ENCODE measurements around the gene SORCS2.

SORCS2 gene

GRCh38 chr4:7427361-7427760 lies 235.0 kb downstream of the SORCS2 start:
- DNase-seq (ENCODE audit: low spot score) = no peak
- no peak for TF ChIP-seq CTCF (IDR thresholded peaks at IDR 0.05; ENCODE audit: extremely low read depth, missing control alignments)

- no peak for DNase-seq (ENCODE audit: low spot score)
- TF ChIP-seq CTCF (IDR thresholded peaks at IDR 0.05; ENCODE audit: extremely low read depth, missing control alignments) = no peak
These were observed 235.5 kb downstream of the SORCS2 start for GRCh38 chr4:7427831-7428260.

- no peak for DNase-seq (ENCODE audit: low spot score)
- no peak for TF ChIP-seq CTCF (IDR thresholded peaks at IDR 0.05; ENCODE audit: extremely low read depth, missing control alignments)
These were observed 236.1 kb downstream of the SORCS2 start for GRCh38 chr4:7428261-7429068.

- DNase-seq (ENCODE audit: low spot score) = no peak
- TF ChIP-seq CTCF (IDR thresholded peaks at IDR 0.05; ENCODE audit: extremely low read depth, missing control alignments) = no peak
These were observed 236.7 kb downstream of the SORCS2 start for GRCh38 chr4:7429069-7429416.

GRCh38 chr4:7429601-7430078 lies 237.3 kb downstream of the SORCS2 start:
- DNase-seq (ENCODE audit: low spot score) = no peak

GRCh38 chr4:7430368-7430964 lies 238.1 kb downstream of the SORCS2 start:
- no peak for DNase-seq (ENCODE audit: low spot score)
- TF ChIP-seq CTCF (IDR thresholded peaks at IDR 0.05; ENCODE audit: extremely low read depth, missing control alignments) = no peak

More at GRCh38 chr4:7429601-7430078, 237.3 kb downstream of the SORCS2 start:
- no peak for TF ChIP-seq CTCF (IDR thresholded peaks at IDR 0.05; ENCODE audit: extremely low read depth, missing control alignments)

GRCh38 chr4:7430965-7431695 lies 238.8 kb downstream of the SORCS2 start:
- TF ChIP-seq CTCF (IDR thresholded peaks at IDR 0.05; ENCODE audit: extremely low read depth, missing control alignments) = no peak
- no peak for DNase-seq (ENCODE audit: low spot score)

All from GM20000 (cell line).